ENCODE data around the gene LRRC26. TPM values are rescaled to one million over a fixed set of nuclear protein-coding genes. Genes with fewer than 3 reads are reported as not detected.
A peak's percentile ranks its signal among the peaks of the same experiment; 100 is the strongest.
"Not testable (repeated sequence)": the region's sequence is repeated elsewhere in the genome, so short reads cannot be mapped to it uniquely, and the experiment has no call there.

The LRRC26 gene
- total and polyA plus RNA-seq, 2 experiments from 2014 or later = not detected

DNA sequence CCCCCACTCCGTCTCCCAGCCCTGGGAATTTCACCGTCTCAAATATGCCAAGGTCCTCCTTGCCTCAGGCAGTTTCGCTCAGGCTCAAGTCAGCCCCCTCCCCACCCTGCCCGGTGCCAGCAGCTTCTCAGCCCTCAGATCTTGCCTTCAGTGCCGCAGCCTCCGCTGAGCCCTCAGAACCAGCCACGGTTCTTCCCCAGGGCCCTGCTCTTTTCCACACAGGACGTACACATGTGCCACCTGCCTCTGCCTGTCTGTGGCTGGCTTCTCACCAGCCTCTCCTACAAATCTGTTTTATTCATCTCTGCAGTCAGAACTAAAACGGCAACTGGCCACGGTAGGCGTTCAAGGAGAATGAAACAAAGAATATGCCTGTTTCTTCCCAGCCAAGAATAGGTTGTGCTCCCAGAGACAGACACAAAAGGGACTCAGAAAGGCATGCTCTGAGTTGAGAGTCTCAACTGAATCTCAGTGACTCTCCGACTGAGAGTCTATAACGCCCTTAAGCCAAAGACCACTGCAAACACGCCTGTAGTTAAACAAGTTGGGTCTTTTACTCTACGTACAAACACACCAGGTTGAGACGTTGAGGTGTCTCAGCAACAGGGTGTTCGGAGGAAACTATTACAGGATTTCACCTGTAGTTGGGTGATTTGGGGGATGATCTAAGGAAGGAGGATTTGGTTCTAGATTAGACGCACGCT lies 41.5 kb downstream of the LRRC26 start:
- Histone ChIP-seq H2AFZ (0 out of 2 replicates have a peak overlapping the region, but pooled peaks have one; percentile 87), H3K36me3 (ENCODE audit: low read depth) (no peaks in the 10 kb centered on the region), H3K27me3 (replicated peaks; ENCODE audit: insufficient read depth) (no peaks in the 10 kb centered on the region), H3K4me3 (peak overlapping the region; percentile 88), H3K4me2 (ENCODE audit: unreplicated experiment) (peak overlapping the region; percentile 85), H3F3A (ENCODE audit: insufficient read depth) (peaks cover 4% of the 10 kb centered on the region; the same call in 1 of the 2 replicates), H3K9me2 (ENCODE audit: insufficient read depth) (no peaks in the 10 kb centered on the region), H3K9ac (peak overlapping the region; percentile 88), H3K4me1 (ENCODE audit: insufficient read depth) (peaks cover 22% of the 10 kb centered on the region; the same call in 1 of the 2 replicates), H3K79me2 (ENCODE audit: insufficient read depth) (peaks cover 54% of the 10 kb centered on the region), H3K27ac (peak overlapping the region; percentile 47; the same call in 1 of the 2 replicates), H3K9me3 (ENCODE audit: low read depth) (no peaks in the 10 kb centered on the region), H4K20me1 (ENCODE audit: insufficient read depth) (no peaks in the 10 kb centered on the region)
- no peak for DNase-seq
- WGBS, 2 experiments (ENCODE audit: low coverage in 1 of 2, low lambda C conversion rate in 2 of 2, missing lambda C conversion rate in 2 of 2) = 86 to 90% methylated on average over 19 of the region's 19 CpGs
- in situ Hi-C loops (cut with MboI) = loop anchor here (10.0 kb wide), 1 partner anchor 86 kb away; a partner anchor contains a TSS
- TF ChIP-seq EZH2phosphoT487 (IDR thresholded peaks at IDR 0.05; ENCODE audit: insufficient read depth, low read depth) (no peak), EZH2 (IDR thresholded peaks at IDR 0.05; ENCODE audit: insufficient read depth, poor library complexity, severe bottlenecking) (no peak)

DNA sequence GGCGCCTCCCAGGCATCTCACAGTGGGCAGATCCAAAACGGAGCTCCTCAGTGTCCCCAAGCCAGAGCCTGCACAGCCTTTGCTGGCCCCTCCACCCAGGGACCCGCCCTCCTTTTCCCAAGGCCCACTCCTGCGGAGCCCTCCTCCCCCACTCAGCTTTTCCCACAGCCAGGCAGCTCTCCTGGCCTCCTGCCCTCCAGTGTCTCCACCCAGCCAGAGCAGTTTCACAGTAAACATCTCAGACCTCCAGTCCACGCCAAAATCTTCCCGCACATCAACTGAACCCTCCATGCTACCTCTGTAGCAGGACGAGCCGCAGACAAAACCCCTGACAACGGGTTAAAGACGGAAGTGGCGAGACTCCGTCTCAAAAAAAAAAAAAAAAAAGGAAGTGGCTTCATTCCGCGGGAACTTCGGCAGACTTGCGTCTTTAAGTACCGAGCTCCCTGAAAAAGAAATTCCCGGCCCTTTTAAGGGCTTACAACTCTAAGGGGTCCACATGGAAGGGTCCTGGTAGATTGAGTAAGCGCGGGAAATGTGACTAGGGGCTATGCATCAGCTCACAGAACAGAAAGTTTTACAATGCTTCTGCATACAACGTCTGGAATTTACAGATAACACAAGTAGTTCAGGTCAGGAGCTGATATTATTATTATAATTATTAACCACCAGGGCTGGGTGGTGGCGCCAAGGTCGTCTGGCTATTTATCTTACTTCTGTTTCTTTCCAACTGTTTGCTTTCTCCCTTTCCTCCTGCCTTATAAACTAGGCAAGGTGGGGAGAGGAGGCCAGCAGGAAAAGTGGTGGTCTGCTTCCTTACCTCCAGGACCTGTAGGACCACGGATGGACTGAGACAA lies 42.3 kb downstream of the LRRC26 start:
- H3K27ac ChIP-seq = no peak overlapping the region
- H3K4me3 ChIP-seq = peak overlapping the region; percentile 55
- peaks cover 54% of the 10 kb centered on the region for H3K79me2 ChIP-seq (ENCODE audit: insufficient read depth)
- in situ Hi-C loops (cut with MboI) = loop anchor here (10.0 kb wide), 1 partner anchor 87 kb away; a partner anchor contains a TSS
- H3K9ac ChIP-seq = peak overlapping the region; percentile 44
- WGBS, 2 experiments (ENCODE audit: low coverage in 1 of 2, low lambda C conversion rate in 2 of 2, missing lambda C conversion rate in 2 of 2) = 55 to 61% methylated on average over 24 of the region's 24 CpGs
- no peaks in the 10 kb centered on the region for H4K20me1 ChIP-seq (ENCODE audit: insufficient read depth)
- H3K4me2 ChIP-seq (ENCODE audit: unreplicated experiment) = peak overlapping the region; percentile 77
- H3K9me2 ChIP-seq (ENCODE audit: insufficient read depth) = no peaks in the 10 kb centered on the region
- TF ChIP-seq EZH2phosphoT487 (IDR thresholded peaks at IDR 0.05; ENCODE audit: insufficient read depth, low read depth) (no peak), EZH2 (IDR thresholded peaks at IDR 0.05; ENCODE audit: insufficient read depth, poor library complexity, severe bottlenecking) (no peak)
- peak; percentile 41 for DNase-seq
- H3F3A ChIP-seq (ENCODE audit: insufficient read depth) = peaks cover 2% of the 10 kb centered on the region; the same call in 1 of the 2 replicates
- no peaks in the 10 kb centered on the region for H3K36me3 ChIP-seq (ENCODE audit: low read depth)
- peaks cover 22% of the 10 kb centered on the region; the same call in 1 of the 2 replicates for H3K4me1 ChIP-seq (ENCODE audit: insufficient read depth)
- H3K9me3 ChIP-seq (ENCODE audit: low read depth) = no peaks in the 10 kb centered on the region
- no peak overlapping the region for H2AFZ ChIP-seq
- H3K27me3 ChIP-seq (replicated peaks; ENCODE audit: insufficient read depth) = no peaks in the 10 kb centered on the region

DNA sequence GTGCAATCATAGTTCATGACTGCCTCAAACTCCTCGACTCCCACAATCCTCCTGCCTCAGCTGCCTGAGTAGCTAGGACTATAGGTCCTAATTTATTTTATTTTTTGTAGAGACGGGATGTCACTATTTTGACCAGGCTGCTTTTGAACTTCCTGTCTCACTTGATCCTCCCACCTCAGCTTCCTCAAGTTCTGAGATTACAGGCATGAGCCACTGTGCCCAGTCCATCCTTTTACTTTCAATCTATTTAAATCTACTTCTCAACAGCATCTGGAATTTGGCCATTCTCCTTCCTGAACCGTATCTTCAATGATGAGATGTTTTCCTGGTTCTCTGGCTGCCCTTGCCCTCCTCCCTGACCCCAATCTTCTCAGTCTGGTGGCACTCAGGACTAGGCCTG lies 43.1 kb downstream of the LRRC26 start:
- Histone ChIP-seq H3K4me1 (ENCODE audit: insufficient read depth) (peaks cover 22% of the 10 kb centered on the region; the same call in 1 of the 2 replicates), H3K4me2 (ENCODE audit: unreplicated experiment) (no peak overlapping the region), H3K4me3 (no peak overlapping the region), H3K9ac (peak overlapping the region; percentile 44; the same call in 1 of the 2 replicates), H3K79me2 (ENCODE audit: insufficient read depth) (peaks cover 54% of the 10 kb centered on the region), H3K9me2 (ENCODE audit: insufficient read depth) (no peaks in the 10 kb centered on the region), H2AFZ (no peak overlapping the region), H4K20me1 (ENCODE audit: insufficient read depth) (no peaks in the 10 kb centered on the region), H3K36me3 (ENCODE audit: low read depth) (no peaks in the 10 kb centered on the region), H3K9me3 (ENCODE audit: low read depth) (no peaks in the 10 kb centered on the region), H3K27ac (no peak overlapping the region), H3F3A (ENCODE audit: insufficient read depth) (peaks cover 8% of the 10 kb centered on the region), H3K27me3 (replicated peaks; ENCODE audit: insufficient read depth) (no peaks in the 10 kb centered on the region)
- no peak for TF ChIP-seq EZH2phosphoT487 (IDR thresholded peaks at IDR 0.05; ENCODE audit: insufficient read depth, low read depth)
- TF ChIP-seq EZH2 (IDR thresholded peaks at IDR 0.05; ENCODE audit: insufficient read depth, poor library complexity, severe bottlenecking) = no peak
- 52% methylated on average over 3 of the region's 3 CpGs for WGBS, 2 experiments (ENCODE audit: low coverage in 1 of 2, low lambda C conversion rate in 2 of 2, missing lambda C conversion rate in 2 of 2)
- no peak for DNase-seq
- in situ Hi-C loops (cut with MboI) = loop anchor here (10.0 kb wide), 1 partner anchor 88 kb away; a partner anchor contains a TSS

DNA sequence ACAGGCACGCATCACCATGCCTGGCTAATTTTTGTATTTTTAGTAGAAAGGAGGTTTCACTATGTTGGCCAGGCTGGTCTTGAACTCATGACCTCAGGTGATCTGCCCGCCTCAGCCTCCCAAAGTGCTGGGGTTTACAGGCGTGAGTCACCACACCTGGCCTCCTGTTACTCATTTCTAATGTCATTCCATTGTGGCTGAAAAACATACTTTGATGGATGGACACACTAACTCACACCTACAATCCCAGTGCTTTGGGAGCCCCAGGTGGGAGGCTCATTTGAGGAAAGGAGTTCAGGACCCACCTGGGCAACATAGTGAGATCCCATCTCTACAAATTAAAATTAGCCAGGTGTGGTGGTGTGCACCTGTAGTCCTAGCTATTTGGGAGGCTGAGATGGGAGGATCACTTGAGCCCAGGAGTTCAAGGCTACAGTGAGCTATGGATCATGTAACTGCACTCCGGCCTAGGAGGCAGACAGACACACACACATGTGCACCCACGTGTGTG lies 45.8 kb downstream of the LRRC26 start:
- H3K9ac ChIP-seq; H3F3A ChIP-seq (ENCODE audit: insufficient read depth); H3K9me2 ChIP-seq (ENCODE audit: insufficient read depth); H3K27me3 ChIP-seq (replicated peaks; ENCODE audit: insufficient read depth); H3K27ac ChIP-seq; H3K4me3 ChIP-seq; H2AFZ ChIP-seq; DNase-seq; H3K4me2 ChIP-seq (ENCODE audit: unreplicated experiment); H3K9me3 ChIP-seq (ENCODE audit: low read depth); H4K20me1 ChIP-seq (ENCODE audit: insufficient read depth); H3K36me3 ChIP-seq (ENCODE audit: low read depth): not testable (repeated sequence)
- Histone ChIP-seq H3K79me2 (ENCODE audit: insufficient read depth) (peaks cover 49% of the 10 kb centered on the region), H3K4me1 (ENCODE audit: insufficient read depth) (peaks cover 22% of the 10 kb centered on the region; the same call in 1 of the 2 replicates)
- 74 to 76% methylated on average over 5 of the region's 5 CpGs for WGBS, 2 experiments (ENCODE audit: low coverage in 1 of 2, low lambda C conversion rate in 2 of 2, missing lambda C conversion rate in 2 of 2)
- in situ Hi-C loops (cut with MboI) = loop anchor here (10.0 to 25.0 kb wide), 2 partner anchors 91 to 288 kb away; partner anchors contain the start of genes EXD3 and NOXA1

Measured in GM23248 (cell line).